ENCODE data around the gene CEP170B.
"Not testable (repeated sequence)": the region's sequence is repeated elsewhere in the genome, so short reads cannot be mapped to it uniquely, and the experiment has no call there.

CEP170B gene

GRCh38 chr14:104933746-104934733 lies 69.0 kb downstream of the CEP170B start:
- no peak for DNase-seq

- no peak for DNase-seq
Measured at GRCh38 chr14:104935026-104935650, 70.1 kb downstream of the CEP170B start.

- no peak for DNase-seq
Measured at GRCh38 chr14:104935955-104936354, 70.9 kb downstream of the CEP170B start.

- DNase-seq = no peak
Measured at GRCh38 chr14:104936361-104937155, 71.5 kb downstream of the CEP170B start.

- no peak for DNase-seq
Measured at GRCh38 chr14:104937161-104937560, 72.1 kb downstream of the CEP170B start.

- no peak for DNase-seq
Measured at GRCh38 chr14:104937694-104938365, 72.8 kb downstream of the CEP170B start.

GRCh38 chr14:104938436-104938835 lies 73.4 kb downstream of the CEP170B start:
- DNase-seq = no peak

GRCh38 chr14:104938960-104939359 lies 73.9 kb downstream of the CEP170B start:
- DNase-seq = no peak

- DNase-seq = no peak
Measured at GRCh38 chr14:104939666-104940410, 74.8 kb downstream of the CEP170B start.

GRCh38 chr14:104940526-104941150 lies 75.6 kb downstream of the CEP170B start:
- DNase-seq = no peak

- no peak for DNase-seq
Measured at GRCh38 chr14:104941508-104942365, 76.7 kb downstream of the CEP170B start.

- DNase-seq = no peak
Measured at GRCh38 chr14:104942586-104942985, 77.5 kb downstream of the CEP170B start.

- DNase-seq = not testable (repeated sequence)
Measured at GRCh38 chr14:104943216-104944015, 78.3 kb downstream of the CEP170B start.

GRCh38 chr14:104944016-104944308 lies 78.9 kb downstream of the CEP170B start:
- not testable (repeated sequence) for DNase-seq

- DNase-seq = not testable (repeated sequence)
Measured at GRCh38 chr14:104944436-104945205, 79.6 kb downstream of the CEP170B start.

- not testable (repeated sequence) for DNase-seq
Measured at GRCh38 chr14:104945266-104945665, 80.2 kb downstream of the CEP170B start.
